SIG-M5 treated with dmso at 0.1 percent for 504 hours (cell line): Measurements from ENCODE around the gene AFP.

Source experiments
- DNase-seq: peaks from one replicate; lab custom pipeline; 2025; ENCODE audit not compliant: unreplicated experiment; lab: John Stamatoyannopoulos, UW

The AFP gene

GRCh38 chr4:73436674-73437557 is 895 bp downstream of the AFP start:
- no peak for DNase-seq

GRCh38 chr4:73437558-73437956 is 1.5 kb downstream of the AFP start:
- DNase-seq: no peak

- DNase-seq: no peak
Observed at GRCh38 chr4:73438048-73438447, 2.0 kb downstream of the AFP start.

GRCh38 chr4:73438582-73439215 is 2.7 kb downstream of the AFP start:
- DNase-seq: no peak

- no peak for DNase-seq
Observed at GRCh38 chr4:73439445-73439844, 3.4 kb downstream of the AFP start.

- no peak for DNase-seq
Observed at GRCh38 chr4:73439991-73440390, 4.0 kb downstream of the AFP start.

GRCh38 chr4:73440653-73441052 is 4.6 kb downstream of the AFP start:
- no peak for DNase-seq

GRCh38 chr4:73442275-73442674 is 6.3 kb downstream of the AFP start:
- no peak for DNase-seq

GRCh38 chr4:73443224-73443623 is 7.2 kb downstream of the AFP start:
- no peak for DNase-seq

GRCh38 chr4:73445383-73446335 is 9.6 kb downstream of the AFP start:
- DNase-seq: no peak

- peak; percentile 64 for DNase-seq
Observed at GRCh38 chr4:73446336-73446938, 10.4 kb downstream of the AFP start.

- no peak for DNase-seq
Observed at GRCh38 chr4:73447671-73448070, 11.7 kb downstream of the AFP start.

GRCh38 chr4:73448448-73449203 is 12.6 kb downstream of the AFP start:
- no peak for DNase-seq

- no peak for DNase-seq
Observed at GRCh38 chr4:73450398-73451004, 14.5 kb downstream of the AFP start.

GRCh38 chr4:73451404-73451803 is 15.4 kb downstream of the AFP start:
- DNase-seq: no peak

- DNase-seq: no peak
Observed at GRCh38 chr4:73451981-73452747, 16.1 kb downstream of the AFP start.

GRCh38 chr4:73452953-73453700 is 17.1 kb downstream of the AFP start:
- no peak for DNase-seq

- no peak for DNase-seq
Observed at GRCh38 chr4:73453701-73454005, 17.6 kb downstream of the AFP start.

- no peak for DNase-seq
Observed at GRCh38 chr4:73454920-73455319, 18.9 kb downstream of the AFP start.
